Breast epithelium (tissue), 3 donors: ENCODE data around the gene BABAM2.

Source experiments
- POLR2A ChIP-seq: fragments of 450-650 bp; IDR thresholded peaks from one replicate; pipeline ENCODE4 v1.6.1; 2016; ENCODE audit warnings: antibody characterized with exemption, mild to moderate bottlenecking, moderate library complexity
- POLR2AphosphoS5 ChIP-seq, 3 donors: sonication (generic); formaldehyde crosslinking; IDR thresholded peaks; one replicate each; pipeline ENCODE4 v1.6.1; 2017; ENCODE audit warnings: antibody characterized with exemption in 3 of 3
- TF ChIP-seq, protein P1 (sequence below), 3 donors: fragments of 450-650 bp; IDR thresholded peaks; one replicate each; pipeline ENCODE4 v1.5.1; 2016 to 2017; ENCODE audit warnings: antibody characterized with exemption in 3 of 3, mild to moderate bottlenecking in 3 of 3, moderate library complexity in 3 of 3

DNA sequence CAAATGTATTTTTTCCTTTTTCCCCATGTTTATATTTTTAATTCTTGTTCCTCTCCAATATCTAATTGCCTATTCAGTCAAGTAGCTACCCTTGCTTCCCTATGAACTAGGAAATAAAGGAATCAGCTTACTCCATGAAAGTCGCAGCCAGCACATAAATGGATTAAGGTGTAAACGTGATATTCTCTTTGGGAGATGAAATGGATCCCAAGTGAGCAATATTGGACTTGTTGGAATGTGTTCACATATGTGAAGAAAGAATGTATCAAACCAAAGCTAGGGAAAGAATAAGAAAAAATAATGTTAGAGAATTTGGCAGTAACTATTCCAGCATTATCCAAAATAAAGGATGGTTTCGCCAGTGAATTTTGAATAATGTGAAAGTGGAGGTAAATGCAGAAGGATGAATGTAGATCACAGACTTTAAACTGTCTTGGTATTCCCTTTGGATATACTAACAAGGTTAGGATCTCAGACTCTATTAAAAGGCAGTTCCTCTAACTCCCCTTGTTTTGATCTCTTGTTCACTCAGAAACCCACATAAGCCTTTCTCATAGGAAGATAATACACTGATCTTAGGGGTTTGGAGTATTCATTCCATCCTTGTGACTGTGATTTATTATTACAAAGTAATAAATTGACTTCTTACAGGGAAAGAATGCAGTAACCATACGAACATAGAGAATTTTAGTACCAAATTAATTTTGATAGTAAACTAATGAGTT lies 208.1 kb downstream of the BABAM2 start:
- TF ChIP-seq, protein P1, sequence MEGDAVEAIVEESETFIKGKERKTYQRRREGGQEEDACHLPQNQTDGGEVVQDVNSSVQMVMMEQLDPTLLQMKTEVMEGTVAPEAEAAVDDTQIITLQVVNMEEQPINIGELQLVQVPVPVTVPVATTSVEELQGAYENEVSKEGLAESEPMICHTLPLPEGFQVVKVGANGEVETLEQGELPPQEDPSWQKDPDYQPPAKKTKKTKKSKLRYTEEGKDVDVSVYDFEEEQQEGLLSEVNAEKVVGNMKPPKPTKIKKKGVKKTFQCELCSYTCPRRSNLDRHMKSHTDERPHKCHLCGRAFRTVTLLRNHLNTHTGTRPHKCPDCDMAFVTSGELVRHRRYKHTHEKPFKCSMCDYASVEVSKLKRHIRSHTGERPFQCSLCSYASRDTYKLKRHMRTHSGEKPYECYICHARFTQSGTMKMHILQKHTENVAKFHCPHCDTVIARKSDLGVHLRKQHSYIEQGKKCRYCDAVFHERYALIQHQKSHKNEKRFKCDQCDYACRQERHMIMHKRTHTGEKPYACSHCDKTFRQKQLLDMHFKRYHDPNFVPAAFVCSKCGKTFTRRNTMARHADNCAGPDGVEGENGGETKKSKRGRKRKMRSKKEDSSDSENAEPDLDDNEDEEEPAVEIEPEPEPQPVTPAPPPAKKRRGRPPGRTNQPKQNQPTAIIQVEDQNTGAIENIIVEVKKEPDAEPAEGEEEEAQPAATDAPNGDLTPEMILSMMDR (IDR thresholded peaks at IDR 0.05) = no peak
- TF ChIP-seq POLR2AphosphoS5 (IDR thresholded peaks at IDR 0.05) (no peak), POLR2A (no peak)
